ENCODE results near the gene PSG5. TPM values are rescaled to one million over a fixed set of nuclear protein-coding genes. Genes with fewer than 3 reads are reported as not detected.
"Not testable (repeated sequence)": the region's sequence is repeated elsewhere in the genome, so short reads cannot be mapped to it uniquely, and the experiment has no call there.

The PSG5 gene
- not detected for total RNA-seq

- H3K4me1 ChIP-seq; H3K36me3 ChIP-seq; DNase-seq; H3K4me3 ChIP-seq; intact Hi-C loops (cut with DNase I); H3K9me3 ChIP-seq; H3K27me3 ChIP-seq; H3K27ac ChIP-seq: not testable (repeated sequence)
- 68 to 74% methylated on average over 4 to 5 of the region's 7 CpGs for WGBS, 2 donors
Observed at GRCh38 chr19:43186311-43186935, at the start of gene PSG5. TSS of gene PSG5 (minus strand) at chr19:43186536. CDS start at chr19:43186405, 131 bp downstream.

GRCh38 chr19:43235686-43236085 lies 49.4 kb upstream of the PSG5 start:
- H3K9me3 ChIP-seq; intact Hi-C loops (cut with DNase I); H3K27me3 ChIP-seq; H3K4me1 ChIP-seq; DNase-seq; H3K36me3 ChIP-seq; H3K4me3 ChIP-seq; H3K27ac ChIP-seq: not testable (repeated sequence)
- 46 to 51% methylated on average over 3 of the region's 3 CpGs for WGBS, 2 donors

GRCh38 chr19:43229315-43229714 lies 43.0 kb upstream of the PSG5 start:
- Histone ChIP-seq H3K27me3 (no peaks in the 10 kb centered on the region), H3K27ac (no peak overlapping the region), H3K9me3 (peaks cover 0 to 40% (median 0%) of the 10 kb centered on the region in 3 donors), H3K36me3 (no peaks in the 10 kb centered on the region), H3K4me1 (no peaks in the 10 kb centered on the region), H3K4me3 (no peak overlapping the region)
- TF ChIP-seq POLR2A (IDR thresholded peaks at IDR 0.05) (no peak), CTCF (IDR thresholded peaks at IDR 0.05) (peak in 1 of 6 experiments; percentile 37)
- intact Hi-C loops (cut with DNase I): no loop called here
- no peak for DNase-seq
- 67 to 70% methylated on average over 2 of the region's 2 CpGs for WGBS, 2 donors

GRCh38 chr19:43228730-43229129 lies 42.4 kb upstream of the PSG5 start:
- H3K4me1 ChIP-seq; H3K27ac ChIP-seq; H3K36me3 ChIP-seq; DNase-seq; intact Hi-C loops (cut with DNase I); H3K27me3 ChIP-seq; H3K4me3 ChIP-seq: not testable (repeated sequence)
- peaks cover 0 to 40% (median 0%) of the 10 kb centered on the region in 3 donors for H3K9me3 ChIP-seq
- 68 to 70% methylated on average over 2 of the region's 2 CpGs for WGBS, 2 donors

- H3K27me3 ChIP-seq; H3K4me3 ChIP-seq; intact Hi-C loops (cut with DNase I); DNase-seq; H3K36me3 ChIP-seq; H3K4me1 ChIP-seq; H3K27ac ChIP-seq: not testable (repeated sequence)
- WGBS, 2 donors: 73 to 75% methylated on average over 1 of the region's 1 CpG
- TF ChIP-seq CTCF (IDR thresholded peaks at IDR 0.05): peak in 1 of 6 experiments; percentile 28
- peaks cover 0 to 40% (median 0%) of the 10 kb centered on the region in 3 donors for H3K9me3 ChIP-seq
Observed at GRCh38 chr19:43226986-43227385, 40.6 kb upstream of the PSG5 start.

- WGBS, 2 donors: 92% methylated on average over 2 of the region's 2 CpGs; no CpG with 5 or more reads in 1 of the 2 donors
- H3K36me3 ChIP-seq: no peaks in the 10 kb centered on the region
- H3K4me1 ChIP-seq: no peaks in the 10 kb centered on the region
- DNase-seq: no peak
- intact Hi-C loops (cut with DNase I): no loop called here
- no peak overlapping the region for H3K4me3 ChIP-seq
- H3K27ac ChIP-seq: no peak overlapping the region
- no peaks in the 10 kb centered on the region for H3K27me3 ChIP-seq
- TF ChIP-seq CTCF (IDR thresholded peaks at IDR 0.05): no peak
- no peak for TF ChIP-seq POLR2A (IDR thresholded peaks at IDR 0.05)
- peaks cover 0 to 24% (median 0%) of the 10 kb centered on the region in 3 donors for H3K9me3 ChIP-seq
Observed at GRCh38 chr19:43224855-43225253, 38.5 kb upstream of the PSG5 start.

- H3K36me3 ChIP-seq; intact Hi-C loops (cut with DNase I); H3K4me3 ChIP-seq; H3K27me3 ChIP-seq; H3K27ac ChIP-seq; DNase-seq; H3K4me1 ChIP-seq: not testable (repeated sequence)
- WGBS, 2 donors: 75% methylated on average over 5 of the region's 5 CpGs
- H3K9me3 ChIP-seq: peaks cover 0 to 20% (median 0%) of the 10 kb centered on the region in 3 donors
Observed at GRCh38 chr19:43224201-43224854, 38.0 kb upstream of the PSG5 start.

- H3K9me3 ChIP-seq; DNase-seq; H3K36me3 ChIP-seq; H3K27ac ChIP-seq; intact Hi-C loops (cut with DNase I); H3K4me3 ChIP-seq; H3K4me1 ChIP-seq; H3K27me3 ChIP-seq: not testable (repeated sequence)
- 86% methylated on average over 4 of the region's 22 CpGs; no CpG with 5 or more reads in 1 of the 2 donors for WGBS, 2 donors
Observed at GRCh38 chr19:43221891-43222290, 35.6 kb upstream of the PSG5 start.

- H3K27ac ChIP-seq; H3K4me3 ChIP-seq; H3K36me3 ChIP-seq; DNase-seq; intact Hi-C loops (cut with DNase I); H3K4me1 ChIP-seq; H3K9me3 ChIP-seq; H3K27me3 ChIP-seq: not testable (repeated sequence)
- 78 to 93% methylated on average over 2 to 4 of the region's 4 CpGs for WGBS, 2 donors
Observed at GRCh38 chr19:43219136-43219535, 32.8 kb upstream of the PSG5 start.

- WGBS, 2 donors: 25 to 58% methylated on average over 2 of the region's 2 CpGs
- H3K36me3 ChIP-seq; H3K9me3 ChIP-seq; H3K4me3 ChIP-seq; H3K27me3 ChIP-seq; H3K27ac ChIP-seq; H3K4me1 ChIP-seq; DNase-seq; intact Hi-C loops (cut with DNase I): not testable (repeated sequence)
Observed at GRCh38 chr19:43215881-43216280, 29.5 kb upstream of the PSG5 start.

Measured in esophagus squamous epithelium (tissue), 5 donors.